AG09309 (cell line): ENCODE data around the gene OLFM2.

Experiments
- DNase-seq: peaks from one replicate; pipeline ENCODE4 v3.0.0-alpha.2; 2010; ENCODE audit warnings: low read depth
- H3K4me3 ChIP-seq: 2 replicates; pipeline ENCODE4 v1.5.1; 2011; ENCODE audit warnings: mild to moderate bottlenecking, low read depth, low read length, moderate library complexity; ENCODE audit not compliant: control insufficient read depth
- CTCF ChIP-seq: IDR thresholded peaks from 2 replicates; pipeline ENCODE4 v1.5.1; 2011; ENCODE audit warnings: mild to moderate bottlenecking, low read depth, low read length, inconsistent platforms; ENCODE audit not compliant: insufficient read depth, control insufficient read depth; ENCODE audit errors: missing control alignments

The OLFM2 gene

GRCh38 chr19:9943744-9944143 lies 7.4 kb upstream of the OLFM2 start:
- no peak overlapping the region for H3K4me3 ChIP-seq
- no peak for TF ChIP-seq CTCF
- DNase-seq: no peak

DNA sequence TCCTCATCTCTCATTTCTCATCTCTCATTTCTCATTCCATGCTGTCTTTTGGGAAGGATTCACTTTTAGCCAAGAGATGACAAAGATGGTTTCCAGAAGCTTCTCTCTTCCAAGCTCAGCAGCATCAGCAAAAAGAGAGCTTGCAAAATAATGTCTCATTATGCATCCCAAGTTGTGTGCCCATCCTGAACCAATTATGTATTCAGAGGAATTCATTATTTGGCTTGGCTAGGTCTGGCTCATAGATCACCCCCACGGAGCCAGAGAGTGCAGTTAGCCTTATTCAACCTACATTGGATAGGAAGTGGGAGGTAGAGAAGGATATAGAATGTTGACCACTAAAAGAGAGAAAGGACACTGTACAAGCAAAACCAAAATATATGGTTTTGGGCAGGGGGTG lies 5.4 kb upstream of the OLFM2 start:
- no peak overlapping the region for H3K4me3 ChIP-seq
- DNase-seq: no peak
- no peak for TF ChIP-seq CTCF

DNA sequence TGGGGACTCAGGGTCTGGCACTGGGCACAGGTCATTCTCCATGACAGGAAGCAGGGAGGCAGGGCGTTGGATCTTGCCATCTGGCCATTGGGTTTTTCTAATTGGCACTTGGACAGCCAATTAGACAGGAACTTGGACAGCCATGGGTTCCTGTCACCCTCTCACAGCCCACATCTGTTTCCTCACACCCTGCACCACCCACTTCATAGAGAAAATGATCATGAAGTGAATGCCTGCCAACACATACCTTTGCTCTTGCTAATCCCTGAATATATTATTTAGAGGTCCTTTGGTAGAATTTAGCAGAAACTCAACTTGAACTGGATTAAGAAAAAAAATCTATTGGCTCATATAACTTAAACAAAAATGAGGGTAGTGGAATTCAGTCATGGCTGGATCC lies 4.9 kb upstream of the OLFM2 start:
- DNase-seq: no peak
- H3K4me3 ChIP-seq: no peak overlapping the region
- no peak for TF ChIP-seq CTCF

DNA sequence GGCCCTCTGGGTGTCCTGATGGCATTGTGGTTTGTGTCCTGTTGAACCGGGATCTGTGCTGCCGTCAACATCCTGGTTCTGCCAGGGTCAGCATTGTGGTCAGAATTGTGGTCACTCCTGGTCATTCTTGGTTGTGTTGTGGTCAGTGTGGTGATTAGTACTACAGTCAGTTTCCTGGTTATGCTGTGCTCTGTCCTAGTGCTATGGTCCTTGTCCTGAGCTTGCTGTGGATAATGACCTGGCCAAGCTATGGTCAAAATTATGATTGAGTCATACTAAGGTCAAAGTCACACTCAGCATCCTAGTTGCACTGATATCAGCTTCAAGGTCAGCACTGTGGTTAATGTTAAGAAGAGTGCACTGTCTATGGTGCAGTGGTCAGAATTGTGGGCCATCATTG lies 4.5 kb upstream of the OLFM2 start:
- no peak for TF ChIP-seq CTCF
- no peak overlapping the region for H3K4me3 ChIP-seq
- DNase-seq: no peak

DNA sequence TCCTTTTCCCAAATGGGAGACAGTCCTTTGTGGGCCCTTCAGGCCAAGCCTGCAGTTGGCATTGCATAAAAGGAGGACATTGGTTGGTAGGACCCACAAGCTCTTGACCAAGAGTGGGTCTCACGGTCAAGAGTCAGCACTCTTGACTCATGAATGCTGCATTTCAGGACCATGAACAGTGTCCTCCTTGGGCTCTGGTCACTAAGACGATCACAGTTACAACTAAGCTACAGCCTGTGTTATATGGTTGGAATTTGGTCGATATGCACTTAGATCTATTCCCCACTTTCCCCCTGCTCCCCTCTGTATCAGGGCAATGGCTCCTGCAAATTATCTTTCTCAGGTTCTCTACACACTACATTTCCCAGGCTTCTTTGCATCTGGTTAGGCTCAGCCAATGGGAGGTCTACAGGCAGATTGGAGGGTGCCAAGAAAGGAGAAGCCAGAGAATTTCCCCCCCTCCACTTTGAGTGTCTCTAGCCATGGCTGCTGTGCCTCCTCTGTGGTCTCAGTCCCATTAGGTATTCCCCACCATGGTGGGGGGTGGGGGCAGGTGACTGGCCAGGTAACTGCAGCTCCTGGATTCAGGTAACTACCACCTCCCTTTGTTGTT lies 3.1 kb upstream of the OLFM2 start:
- no peak for DNase-seq
- H3K4me3 ChIP-seq: no peak overlapping the region
- TF ChIP-seq CTCF: no peak

- no peak overlapping the region for H3K4me3 ChIP-seq
- DNase-seq: no peak
Observed at GRCh38 chr19:9937001-9937411, 691 bp upstream of the OLFM2 start.

More at GRCh38 chr19:9937001-9937411, 691 bp upstream of the OLFM2 start:
- no peak for TF ChIP-seq CTCF
